WTC11 (cell line): ENCODE results near the gene TYRO3. TPM values are rescaled to one million over a fixed set of nuclear protein-coding genes. Genes with fewer than 3 reads are reported as not detected.
A peak's percentile ranks its signal among the peaks of the same experiment; 100 is the strongest.

Source experiments
- ATAC-seq: fragments of 200-7000 bp; cut with Tn5 transposase; 2 replicates; pipeline ENCODE4 v1.10.0; 2021; ENCODE audit warnings: mild to moderate bottlenecking, moderate library complexity
- CTCF ChIA-PET: fragments of 300-600 bp; sonication (Branson Sonifier 250); formaldehyde crosslinking; loops from one replicate; lab custom pipeline; 2021; ENCODE audit warnings: antibody characterized with exemption; lab: Charles Lee
- POLR2A ChIA-PET: fragments of 350-600 bp; sonication (Branson Sonifier 250); formaldehyde crosslinking; loops from one replicate; lab custom pipeline; 2021; ENCODE audit warnings: antibody characterized with exemption; lab: Charles Lee
- DNase-seq: peaks from one replicate; pipeline ENCODE4 v3.0.0; 2021; ENCODE audit warnings: low spot score
- H3K27ac Mint-ChIP-seq: 2 replicates; pipeline ENCODE4 v1.8.0; 2021; ENCODE audit warnings: mixed read lengths
- H3K27me3 Mint-ChIP-seq: 2 replicates; pipeline ENCODE4 v1.8.0; 2021; ENCODE audit warnings: low read depth, mild to moderate bottlenecking, moderate library complexity, mixed read lengths
- H3K36me3 Mint-ChIP-seq: 2 replicates; pipeline ENCODE4 v1.8.0; 2021; ENCODE audit warnings: mixed read lengths
- H3K4me1 Mint-ChIP-seq: 2 replicates; pipeline ENCODE4 v1.8.0; 2022; ENCODE audit warnings: mixed read lengths
- H3K4me3 Mint-ChIP-seq: 2 replicates; pipeline ENCODE4 v1.8.0; 2021; ENCODE audit warnings: mild to moderate bottlenecking, moderate library complexity, mixed read lengths
- H3K9me3 Mint-ChIP-seq: 2 replicates; pipeline ENCODE4 v1.8.0; 2021; ENCODE audit warnings: mixed read lengths
- CTCF ChIP-seq: fragments of 200-600 bp; IDR thresholded peaks from 2 replicates; pipeline ENCODE4 v1.8.0; 2022; ENCODE audit warnings: antibody characterized with exemption
- ERG ChIP-seq: fragments of 250-450 bp; sonication (Bioruptor Pico); IDR thresholded peaks from 2 replicates; pipeline ENCODE4 v1.8.0; 2021; ENCODE audit warnings: mild to moderate bottlenecking
- FOXJ3 ChIP-seq: sonication (generic); formaldehyde crosslinking; IDR thresholded peaks from 2 replicates; pipeline ENCODE4 v1.9.0; 2021; ENCODE audit warnings: missing genetic modification reagents, mild to moderate bottlenecking, borderline replicate concordance
- FOXK1 ChIP-seq: sonication (generic); formaldehyde crosslinking; IDR thresholded peaks from 2 replicates; pipeline ENCODE4 v1.8.0; 2022; ENCODE audit warnings: mild to moderate bottlenecking, moderate library complexity, missing genetic modification reagents
- HMGXB4 ChIP-seq: sonication (generic); formaldehyde crosslinking; IDR thresholded peaks from 2 replicates; pipeline ENCODE4 v1.8.1; 2023; ENCODE audit warnings: mild to moderate bottlenecking, moderate library complexity, missing genetic modification reagents
- JUN ChIP-seq: sonication (generic); formaldehyde crosslinking; IDR thresholded peaks from 2 replicates; pipeline ENCODE4 v1.8.0; 2023; ENCODE audit warnings: mild to moderate bottlenecking, missing genetic modification reagents
- USF1 ChIP-seq: sonication (generic); formaldehyde crosslinking; IDR thresholded peaks from 2 replicates; pipeline ENCODE4 v1.8.0; 2022; ENCODE audit warnings: mild to moderate bottlenecking, missing genetic modification reagents
- ZBTB43 ChIP-seq: sonication (generic); formaldehyde crosslinking; IDR thresholded peaks from 2 replicates; pipeline ENCODE4 v1.8.1; 2023; ENCODE audit warnings: mild to moderate bottlenecking, missing genetic modification reagents
- ZNF423 ChIP-seq: fragments of 250-450 bp; sonication (Bioruptor Pico); IDR thresholded peaks from 2 replicates; pipeline ENCODE4 v2.1.2; 2022; ENCODE audit warnings: mild to moderate bottlenecking, moderate library complexity
- ZSCAN18 ChIP-seq: fragments of 250-450 bp; sonication (Bioruptor Pico); IDR thresholded peaks from 2 replicates; pipeline ENCODE4 v2.1.2; 2022; ENCODE audit warnings: mild to moderate bottlenecking, moderate library complexity
- total RNA-seq: library from RNA; stranded (reverse); gene quantifications from 3 replicates; pipeline ENCODE4 v1.2.3, GENCODE V29; 2021

TYRO3 gene
- total RNA-seq, 1 experiment from 2014 or later: 87.9 TPM

- POLR2A ChIA-PET: interaction anchor here (0.7 to 1.7 kb wide), 3 partner anchors 10 to 19 kb away, joined by 3 to 6 read pairs (median 6); partner anchors contain the start of gene TYRO3
- H3K36me3 Mint-ChIP-seq: peaks cover 25% of the 10 kb centered on the region
- no peak for DNase-seq
- peaks cover 6% of the 10 kb centered on the region for H3K4me1 Mint-ChIP-seq
- peak overlapping the region; percentile 60; the same call in 1 of the 2 replicates for H3K27ac Mint-ChIP-seq
- no peaks in the 10 kb centered on the region for H3K9me3 Mint-ChIP-seq
- no peak overlapping the region for H3K4me3 Mint-ChIP-seq
- CTCF ChIA-PET: interaction anchor here (1.0 to 11.2 kb wide), 5 partner anchors 10 to 21 kb away, joined by 4 to 121 read pairs (median 8); no protein-coding TSS in a partner anchor
- H3K27me3 Mint-ChIP-seq: no peaks in the 10 kb centered on the region
- TF ChIP-seq ERG (CRISPR knock-in tag) (no peak), JUN (CRISPR knock-in tag) (no peak)
- no peak for ATAC-seq
These were observed 19.1 kb downstream of the TYRO3 start for GRCh38 chr15:41577863-41578735.

- Mint-ChIP-seq H3K9me3 (no peaks in the 10 kb centered on the region), H3K4me3 (no peak overlapping the region), H3K27me3 (no peaks in the 10 kb centered on the region), H3K4me1 (peaks cover 8% of the 10 kb centered on the region), H3K36me3 (peaks cover 17% of the 10 kb centered on the region), H3K27ac (peak overlapping the region; percentile 50)
- ChIA-PET CTCF (interaction anchor here (0.9 to 11.2 kb wide), 5 partner anchors 10 to 117 kb away, joined by 4 to 121 read pairs (median 5); no protein-coding TSS in a partner anchor), POLR2A (interaction anchor here (0.7 to 1.6 kb wide), 2 partner anchors 10 to 20 kb away, joined by 3 to 6 read pairs; partner anchors contain the start of gene TYRO3)
- TF ChIP-seq FOXK1 (CRISPR knock-in tag) (no peak), ZBTB43 (CRISPR knock-in tag) (no peak), ZNF423 (CRISPR knock-in tag) (no peak), ZSCAN18 (CRISPR knock-in tag) (no peak), FOXJ3 (CRISPR knock-in tag) (no peak), HMGXB4 (no peak)
- ATAC-seq (no peak), DNase-seq (no peak)
These were observed 19.8 kb downstream of the TYRO3 start for GRCh38 chr15:41578736-41579383.

GRCh38 chr15:41581110-41581509 lies 22.1 kb downstream of the TYRO3 start:
- CTCF ChIA-PET: interaction anchor here (0.8 to 11.2 kb wide), 10 partner anchors 10 to 324 kb away, joined by 3 to 121 read pairs (median 6); partner anchors contain the start of gene MAPKBP1
- H3K36me3 Mint-ChIP-seq: peaks cover 3% of the 10 kb centered on the region; the same call in 1 of the 2 replicates
- no peak overlapping the region for H3K4me3 Mint-ChIP-seq
- H3K27ac Mint-ChIP-seq: peak overlapping the region; percentile 74
- peaks cover 4% of the 10 kb centered on the region for H3K27me3 Mint-ChIP-seq
- no peaks in the 10 kb centered on the region for H3K9me3 Mint-ChIP-seq
- TF ChIP-seq CTCF: 0 out of 2 replicates have a peak, but pooled peaks have one; percentile 17
- no peak for TF ChIP-seq USF1 (CRISPR knock-in tag)
- TF ChIP-seq, all 79 proteins: peak for 1
- DNase-seq: peak; percentile 63
- peaks cover 16% of the 10 kb centered on the region for H3K4me1 Mint-ChIP-seq
- ATAC-seq: peak; percentile 72
- POLR2A ChIA-PET: interaction anchor here (0.7 to 3.0 kb wide), 4 partner anchors 13 to 23 kb away, joined by 3 to 19 read pairs (median 5); no protein-coding TSS in a partner anchor
